Smooth muscle cell (in vitro differentiated cells): ENCODE measurements around the gene CALHM2. TPM values are rescaled to one million over a fixed set of nuclear protein-coding genes. Genes with fewer than 3 reads are reported as not detected.

Experiments used
- DNase-seq: peaks from one replicate; lab custom pipeline; 2025; ENCODE audit not compliant: unreplicated experiment; lab: John Stamatoyannopoulos, UW
- H2AFZ ChIP-seq: fragments of 200-600 bp; sonication (generic); 2 replicates; pipeline ENCODE4 v1.6.0; 2016; ENCODE audit warnings: antibody characterized with exemption, low read depth, mild to moderate bottlenecking
- H3F3A ChIP-seq: fragments of 200-600 bp; sonication (generic); 2 replicates; pipeline ENCODE4 v1.6.0; 2017; ENCODE audit warnings: antibody characterized with exemption, low read depth
- H3K27ac ChIP-seq: fragments of 200-600 bp; sonication (generic); 2 replicates; pipeline ENCODE4 v1.5.1; 2016; ENCODE audit warnings: low read depth, mild to moderate bottlenecking
- H3K27me3 ChIP-seq: fragments of 200-600 bp; sonication (generic); 2 replicates; pipeline ENCODE4 v1.6.1; 2016; ENCODE audit warnings: low read depth, mild to moderate bottlenecking
- H3K36me3 ChIP-seq: fragments of 200-600 bp; sonication (generic); 2 replicates; pipeline ENCODE4 v1.5.1; 2016; ENCODE audit warnings: low read depth
- H3K4me1 ChIP-seq: fragments of 200-600 bp; sonication (generic); 2 replicates; pipeline ENCODE4 v1.5.1; 2016; ENCODE audit warnings: low read depth
- H3K4me2 ChIP-seq: fragments of 200-600 bp; sonication (generic); 2 replicates; pipeline ENCODE4 v1.6.0; 2016; ENCODE audit warnings: mild to moderate bottlenecking
- H3K4me3 ChIP-seq: fragments of 200-600 bp; sonication (generic); 2 replicates; pipeline ENCODE4 v1.5.1; 2016; ENCODE audit warnings: mild to moderate bottlenecking
- H3K79me2 ChIP-seq: fragments of 200-600 bp; sonication (generic); 2 replicates; pipeline ENCODE4 v1.6.0; 2016; ENCODE audit warnings: low read depth, mild to moderate bottlenecking
- H3K9ac ChIP-seq: fragments of 200-600 bp; sonication (generic); 2 replicates; pipeline ENCODE4 v1.6.0; 2016; ENCODE audit warnings: low read depth
- H3K9me3 ChIP-seq: fragments of 200-600 bp; sonication (generic); replicated peaks from 2 replicates; pipeline ENCODE4 v1.5.1; 2016; ENCODE audit warnings: low read depth
- H4K20me1 ChIP-seq: fragments of 200-600 bp; sonication (generic); 2 replicates; pipeline ENCODE4 v1.6.0; 2016; ENCODE audit warnings: low read depth
- CTCF ChIP-seq: fragments of 200-600 bp; sonication (generic); IDR thresholded peaks from 2 replicates; pipeline ENCODE4 v1.5.1; 2017; ENCODE audit warnings: borderline replicate concordance, mild to moderate bottlenecking, antibody characterized with exemption; ENCODE audit not compliant: insufficient read depth, poor library complexity, severe bottlenecking
- WGBS: methylation state at CpG from one replicate; pipeline ENCODE4 v1.1.7; 2016; ENCODE audit warnings: low lambda C conversion rate; 5-methylcytosine and 5-hydroxymethylcytosine counted together
- polyA plus RNA-seq: library from polyadenylated mRNA; unstranded; fragments of >200 nt; fragmentation: Nextera tagmentation; extraction: Ambion mirVana; gene quantifications from 2 replicates; pipeline ENCODE4 v1.2.1, GENCODE V29; 2016
- total RNA-seq: library from RNA; depleted of rRNA; stranded (reverse); fragments of >200 nt; gene quantifications from 2 replicates; pipeline ENCODE4 v1.2.3, GENCODE V29; 2014

CALHM2 gene
- total and polyA plus RNA-seq, 2 experiments from 2014 or later = 3.1 to 8.6 TPM

- Histone ChIP-seq H3K4me1 (no peaks in the 10 kb centered on the region), H3K79me2 (no peaks in the 10 kb centered on the region)
- 97% methylated on average over 23 of the region's 23 CpGs for WGBS
Measured at GRCh38 chr10:103443475-103444185, 8.5 kb downstream of the CALHM2 start.

GRCh38 chr10:103442031-103442461 is 10.1 kb downstream of the CALHM2 start:
- WGBS = 62% methylated on average over 13 of the region's 13 CpGs
- DNase-seq = peak; percentile 13

More at GRCh38 chr10:103443475-103444185, 8.5 kb downstream of the CALHM2 start:
- Histone ChIP-seq H3K27ac (no peak overlapping the region), H2AFZ (no peak overlapping the region), H3K27me3 (no peaks in the 10 kb centered on the region), H3K9ac (no peak overlapping the region), H3K4me3 (no peak overlapping the region), H3K36me3 (peaks cover 3% of the 10 kb centered on the region), H3K9me3 (no peaks in the 10 kb centered on the region), H4K20me1 (no peaks in the 10 kb centered on the region), H3K4me2 (no peak overlapping the region), H3F3A (peaks cover 6% of the 10 kb centered on the region)
- no peak for TF ChIP-seq CTCF
- no peak for DNase-seq

GRCh38 chr10:103441611-103442010 is 10.6 kb downstream of the CALHM2 start:
- DNase-seq = no peak
- WGBS = 86% methylated on average over 8 of the region's 8 CpGs
- no peaks in the 10 kb centered on the region for H3K27me3 ChIP-seq
- no peak overlapping the region for H2AFZ ChIP-seq
- H3K79me2 ChIP-seq = no peaks in the 10 kb centered on the region
- peaks cover 3% of the 10 kb centered on the region for H3K36me3 ChIP-seq
- H3K27ac ChIP-seq = peak overlapping the region; percentile 81
- peaks cover 3% of the 10 kb centered on the region for H4K20me1 ChIP-seq
- no peak overlapping the region for H3K4me2 ChIP-seq
- H3K9me3 ChIP-seq = no peaks in the 10 kb centered on the region
- H3F3A ChIP-seq = peaks cover 6% of the 10 kb centered on the region
- H3K9ac ChIP-seq = no peak overlapping the region
- H3K4me1 ChIP-seq = no peaks in the 10 kb centered on the region
- no peak for TF ChIP-seq CTCF
- H3K4me3 ChIP-seq = no peak overlapping the region

More at GRCh38 chr10:103442031-103442461, 10.1 kb downstream of the CALHM2 start:
- Histone ChIP-seq H3K27me3 (no peaks in the 10 kb centered on the region), H3K4me3 (no peak overlapping the region), H3K36me3 (peaks cover 3% of the 10 kb centered on the region), H4K20me1 (peaks cover 2% of the 10 kb centered on the region), H3K4me1 (no peaks in the 10 kb centered on the region), H3K9me3 (no peaks in the 10 kb centered on the region), H3K9ac (no peak overlapping the region), H3K4me2 (peak overlapping the region; percentile 51), H3K79me2 (no peaks in the 10 kb centered on the region), H3K27ac (peak overlapping the region; percentile 81), H3F3A (peaks cover 6% of the 10 kb centered on the region), H2AFZ (no peak overlapping the region)
- no peak for TF ChIP-seq CTCF

DNA sequence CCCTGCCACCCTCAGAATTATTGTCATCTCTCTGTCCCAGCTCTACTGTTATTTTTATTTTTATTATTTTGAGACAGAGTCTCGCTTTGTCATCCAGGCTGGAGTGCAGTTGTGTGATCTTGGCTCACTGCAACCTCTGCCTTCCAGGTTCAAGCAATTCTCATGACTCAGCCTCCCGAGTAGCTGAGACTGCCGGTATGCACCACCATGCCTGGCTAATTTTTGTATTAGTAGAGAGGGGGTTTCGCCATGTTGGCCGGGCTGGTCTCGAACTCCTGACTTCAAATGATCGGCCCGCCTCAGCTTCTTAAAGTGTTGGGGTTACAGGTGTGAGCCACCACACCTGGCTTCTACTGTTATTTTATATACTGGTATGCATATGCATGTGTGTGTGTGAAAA is 11.0 kb downstream of the CALHM2 start:
- H3K79me2 ChIP-seq = no peaks in the 10 kb centered on the region
- H3F3A ChIP-seq = peaks cover 6% of the 10 kb centered on the region
- no peak overlapping the region for H3K4me3 ChIP-seq
- no peaks in the 10 kb centered on the region for H3K9me3 ChIP-seq
- H3K36me3 ChIP-seq = peaks cover 7% of the 10 kb centered on the region
- no peak for TF ChIP-seq CTCF
- H2AFZ ChIP-seq = no peak overlapping the region
- no peak overlapping the region for H3K9ac ChIP-seq
- no peak overlapping the region for H3K4me2 ChIP-seq
- H3K27me3 ChIP-seq = no peaks in the 10 kb centered on the region
- DNase-seq = no peak
- H3K4me1 ChIP-seq = no peaks in the 10 kb centered on the region
- WGBS = 86% methylated on average over 8 of the region's 8 CpGs
- peak overlapping the region; percentile 81 for H3K27ac ChIP-seq
- peaks cover 3% of the 10 kb centered on the region for H4K20me1 ChIP-seq
